Muscle layer of colon (tissue), 2 donors: ENCODE data around the gene XAGE5.
"Not testable (repeated sequence)": the region's sequence is repeated elsewhere in the genome, so short reads cannot be mapped to it uniquely, and the experiment has no call there.

Source experiments
- H3K27ac ChIP-seq: one replicate; pipeline ENCODE4 v1.7.0; 2013; ENCODE audit warnings: low read depth, mild to moderate bottlenecking, low read length, moderate library complexity
- H3K27me3 ChIP-seq, 2 donors: one replicate each; pipeline ENCODE4 v1.7.0; 2013; ENCODE audit warnings: low read length in 2 of 2, mild to moderate bottlenecking in 2 of 2; ENCODE audit not compliant: insufficient read depth in 2 of 2, control insufficient read depth in 1 of 2
- H3K36me3 ChIP-seq: one replicate; pipeline ENCODE4 v1.7.0; 2013; ENCODE audit warnings: mild to moderate bottlenecking, low read length; ENCODE audit not compliant: insufficient read depth
- H3K4me1 ChIP-seq: one replicate; pipeline ENCODE4 v1.7.0; 2013; ENCODE audit warnings: mild to moderate bottlenecking, low read length; ENCODE audit not compliant: insufficient read depth
- H3K4me3 ChIP-seq, 2 donors: one replicate each; pipeline ENCODE4 v1.7.0; 2013; ENCODE audit warnings: low read length in 2 of 2, low read depth in 1 of 2, mild to moderate bottlenecking in 1 of 2, moderate library complexity in 1 of 2
- H3K9ac ChIP-seq: one replicate; pipeline ENCODE4 v1.7.0; 2013; ENCODE audit warnings: low read length
- H3K9me3 ChIP-seq: one replicate; pipeline ENCODE4 v1.7.0; 2013; ENCODE audit warnings: mild to moderate bottlenecking, low read length
- donor health status: abdominal sarcoma.
- donor health status: Adenocarcinoma of cecum.

XAGE5 gene

GRCh38 chrX:52852110-52852860 lies 41.2 kb downstream of the XAGE5 start:
- no peak overlapping the region for H3K9ac ChIP-seq
- H3K27me3 ChIP-seq, result peaks cover 0 to 12% of the 10 kb centered on the region in 2 donors
- no peaks in the 10 kb centered on the region for H3K9me3 ChIP-seq
- no peaks in the 10 kb centered on the region for H3K4me1 ChIP-seq
- H3K4me3 ChIP-seq, result no peak overlapping the region
- no peak overlapping the region for H3K27ac ChIP-seq
- H3K36me3 ChIP-seq, result no peaks in the 10 kb centered on the region

GRCh38 chrX:52856991-52857525 lies 46.0 kb downstream of the XAGE5 start:
- H3K27me3 ChIP-seq, result peaks cover 0 to 14% of the 10 kb centered on the region in 2 donors
- H3K4me3 ChIP-seq, H3K27ac ChIP-seq: not testable (repeated sequence)

GRCh38 chrX:52865343-52865998 lies 54.4 kb downstream of the XAGE5 start:
- no peaks in the 10 kb centered on the region for H3K36me3 ChIP-seq
- H3K4me3 ChIP-seq, result no peak overlapping the region
- peaks cover 0 to 7% of the 10 kb centered on the region in 2 donors for H3K27me3 ChIP-seq
- no peak overlapping the region for H3K9ac ChIP-seq
- H3K9me3 ChIP-seq, result no peaks in the 10 kb centered on the region
- H3K27ac ChIP-seq, result no peak overlapping the region
- no peaks in the 10 kb centered on the region for H3K4me1 ChIP-seq

More at GRCh38 chrX:52856991-52857525, 46.0 kb downstream of the XAGE5 start:
- H3K9me3 ChIP-seq, H3K36me3 ChIP-seq, H3K9ac ChIP-seq, H3K4me1 ChIP-seq: not testable (repeated sequence)
